Liver (tissue), 9 donors: ENCODE measurements around the gene CDKN2C. TPM values are rescaled to one million over a fixed set of nuclear protein-coding genes. Genes with fewer than 3 reads are reported as not detected.

Source experiments
- DNase-seq: peaks from one replicate; pipeline ENCODE4 v3.0.0-alpha.2; 2017; ENCODE audit warnings: low spot score
- H3K27ac ChIP-seq, 2 donors: one replicate each; pipeline ENCODE4 v1.7.0; 2013; ENCODE audit warnings: inconsistent platforms in 2 of 2, low read length in 2 of 2, control low read depth in 1 of 2, low read depth in 1 of 2, mild to moderate bottlenecking in 1 of 2
- H3K27me3 ChIP-seq, 4 donors: one replicate each; pipeline versions ENCODE4 v1.6.1 to v1.7.0; 2013; ENCODE audit warnings: low read length in 3 of 4, inconsistent platforms in 1 of 4, mild to moderate bottlenecking in 1 of 4, moderate library complexity in 1 of 4; ENCODE audit not compliant: control insufficient read depth in 4 of 4, insufficient read depth in 4 of 4
- H3K36me3 ChIP-seq, 4 donors: one replicate each; pipeline versions ENCODE4 v1.6.1 to v1.7.0; 2013; ENCODE audit warnings: low read length in 3 of 4, mild to moderate bottlenecking in 3 of 4, low read depth in 1 of 4, moderate library complexity in 1 of 4; ENCODE audit not compliant: control insufficient read depth in 4 of 4, insufficient read depth in 3 of 4
- H3K4me1 ChIP-seq, 4 donors: one replicate each; pipeline versions ENCODE4 v1.6.1 to v1.7.0; 2013; ENCODE audit warnings: low read length in 3 of 4, mild to moderate bottlenecking in 3 of 4, moderate library complexity in 1 of 4; ENCODE audit not compliant: control insufficient read depth in 4 of 4, insufficient read depth in 4 of 4
- H3K4me3 ChIP-seq, 3 donors: one replicate each; pipeline versions ENCODE4 v1.6.1 to v1.7.0; 2013; ENCODE audit warnings: low read length in 3 of 3, control low read depth in 1 of 3, low read depth in 1 of 3, mild to moderate bottlenecking in 1 of 3
- H3K9ac ChIP-seq, 2 donors: one replicate each; pipeline ENCODE4 v1.7.0; 2013; ENCODE audit warnings: low read length in 2 of 2, mild to moderate bottlenecking in 2 of 2, moderate library complexity in 2 of 2, control low read depth in 1 of 2, low read depth in 1 of 2
- H3K9me3 ChIP-seq, 4 donors: one replicate each; pipeline versions ENCODE4 v1.6.1 to v1.7.0; 2013; ENCODE audit warnings: low read length in 3 of 4; ENCODE audit not compliant: control insufficient read depth in 4 of 4
- CTCF ChIP-seq: fragments of 150-350 bp; IDR thresholded peaks from 2 replicates; pipeline ENCODE4 v1.5.1; 2017; ENCODE audit warnings: improper control_type of control experiment, low read depth, low read length; ENCODE audit not compliant: missing input control
- FOXA1 ChIP-seq: IDR thresholded peaks from 2 replicates; pipeline ENCODE4 v1.6.1; 2016; ENCODE audit warnings: antibody characterized with exemption
- FOXA2 ChIP-seq: IDR thresholded peaks from 2 replicates; pipeline ENCODE4 v1.6.1; 2016; ENCODE audit warnings: antibody characterized with exemption
- GABPA ChIP-seq, 2 donors: IDR thresholded peaks in 1 of 2; conservative IDR thresholded peaks in 1 of 2; 2 replicates each; pipeline ENCODE4 v1.6.1; 2016; ENCODE audit warnings: antibody characterized with exemption in 2 of 2, mild to moderate bottlenecking in 1 of 2, moderate library complexity in 1 of 2
- HNF4A ChIP-seq, 2 donors: conservative IDR thresholded peaks; 2 replicates each; pipeline ENCODE4 v1.6.1; 2016; ENCODE audit warnings: antibody characterized with exemption in 2 of 2, mild to moderate bottlenecking in 2 of 2
- HNF4G ChIP-seq: IDR thresholded peaks from 2 replicates; pipeline ENCODE4 v1.6.1; 2016; ENCODE audit warnings: antibody characterized with exemption
- JUND ChIP-seq, 2 donors: IDR thresholded peaks; 2 replicates each; pipeline ENCODE4 v1.6.1; 2016; ENCODE audit warnings: antibody characterized with exemption in 2 of 2
- NR2F2 ChIP-seq: IDR thresholded peaks from 2 replicates; pipeline ENCODE4 v1.6.1; 2016; ENCODE audit warnings: antibody characterized with exemption
- RAD21 ChIP-seq, 2 donors: IDR thresholded peaks; 2 replicates each; pipeline ENCODE4 v1.6.1; 2016; ENCODE audit warnings: antibody characterized with exemption in 2 of 2, mild to moderate bottlenecking in 2 of 2
- RXRA ChIP-seq, 2 donors: IDR thresholded peaks; 2 replicates each; pipeline ENCODE4 v1.6.1; 2017 to 2018; ENCODE audit warnings: antibody characterized with exemption in 2 of 2, mild to moderate bottlenecking in 1 of 2
- SP1 ChIP-seq: IDR thresholded peaks from 2 replicates; pipeline ENCODE4 v1.6.1; 2018; ENCODE audit warnings: antibody characterized with exemption, mild to moderate bottlenecking
- TAF1 ChIP-seq: conservative IDR thresholded peaks from 2 replicates; pipeline ENCODE4 v1.6.1; 2016; ENCODE audit warnings: antibody characterized with exemption, mild to moderate bottlenecking
- YY1 ChIP-seq: IDR thresholded peaks from 2 replicates; pipeline ENCODE4 v1.6.1; 2016; ENCODE audit warnings: antibody characterized with exemption, mild to moderate bottlenecking
- WGBS: extraction: QIAGEN DNeasy Blood & Tissue Kit; methylation state at CpG from one replicate; pipeline ENCODE4 v1.1.7; 2013; 5-methylcytosine and 5-hydroxymethylcytosine counted together
- polyA plus RNA-seq, 2 donors: library from polyadenylated mRNA; stranded (reverse) in 1 of 2; unstranded in 1 of 2; fragments of 200-250 nt in 1 of 2; fragments of >200 nt in 1 of 2; fragmentation: Nextera tagmentation in 1 of 2; extraction: Ambion mirVana in 1 of 2; gene quantifications; one replicate each; pipeline versions ENCODE4 v1.2.1 to v1.2.3, GENCODE V29; 2013 to 2015
- total RNA-seq, 2 donors: library from RNA; depleted of rRNA; stranded (reverse); fragments of >200 nt; gene quantifications; one replicate each; pipeline ENCODE4 v1.2.3, GENCODE V29; 2014
- TF ChIP-seq, protein P1 (sequence below): IDR thresholded peaks from 2 replicates; pipeline ENCODE4 v1.6.1; 2016; ENCODE audit warnings: antibody characterized with exemption
- TF ChIP-seq, protein P2 (sequence below): IDR thresholded peaks from 2 replicates; pipeline ENCODE4 v1.6.1; 2016; ENCODE audit warnings: antibody characterized with exemption
- TF ChIP-seq, protein P3 (sequence below): IDR thresholded peaks from 2 replicates; pipeline ENCODE4 v1.6.1; 2016; ENCODE audit warnings: antibody characterized with exemption, mild to moderate bottlenecking
- donor health status: healthy.
- donor health status: healthy.
- donor health status: healthy.
- donor health status: healthy.
- donor health status: healthy.

CDKN2C gene
- total and polyA plus RNA-seq, 4 donors = 1.9 to 27.4 (median 4.2) TPM

- no peak for TF ChIP-seq GABPA (IDR thresholded peaks at IDR 0.05 in 1 of 2, conservative IDR thresholded peaks at IDR 0.05 in 1 of 2)
- TF ChIP-seq NR2F2 = no peak
- TF ChIP-seq, protein P1, sequence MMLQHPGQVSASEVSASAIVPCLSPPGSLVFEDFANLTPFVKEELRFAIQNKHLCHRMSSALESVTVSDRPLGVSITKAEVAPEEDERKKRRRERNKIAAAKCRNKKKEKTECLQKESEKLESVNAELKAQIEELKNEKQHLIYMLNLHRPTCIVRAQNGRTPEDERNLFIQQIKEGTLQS = no peak
- TF ChIP-seq, protein P2, sequence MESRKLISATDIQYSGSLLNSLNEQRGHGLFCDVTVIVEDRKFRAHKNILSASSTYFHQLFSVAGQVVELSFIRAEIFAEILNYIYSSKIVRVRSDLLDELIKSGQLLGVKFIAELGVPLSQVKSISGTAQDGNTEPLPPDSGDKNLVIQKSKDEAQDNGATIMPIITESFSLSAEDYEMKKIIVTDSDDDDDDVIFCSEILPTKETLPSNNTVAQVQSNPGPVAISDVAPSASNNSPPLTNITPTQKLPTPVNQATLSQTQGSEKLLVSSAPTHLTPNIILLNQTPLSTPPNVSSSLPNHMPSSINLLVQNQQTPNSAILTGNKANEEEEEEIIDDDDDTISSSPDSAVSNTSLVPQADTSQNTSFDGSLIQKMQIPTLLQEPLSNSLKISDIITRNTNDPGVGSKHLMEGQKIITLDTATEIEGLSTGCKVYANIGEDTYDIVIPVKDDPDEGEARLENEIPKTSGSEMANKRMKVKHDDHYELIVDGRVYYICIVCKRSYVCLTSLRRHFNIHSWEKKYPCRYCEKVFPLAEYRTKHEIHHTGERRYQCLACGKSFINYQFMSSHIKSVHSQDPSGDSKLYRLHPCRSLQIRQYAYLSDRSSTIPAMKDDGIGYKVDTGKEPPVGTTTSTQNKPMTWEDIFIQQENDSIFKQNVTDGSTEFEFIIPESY = no peak
- no peak for TF ChIP-seq HNF4A (conservative IDR thresholded peaks at IDR 0.05)
- no peak for TF ChIP-seq TAF1
- TF ChIP-seq RXRA (IDR thresholded peaks at IDR 0.05) = no peak
- no peak for TF ChIP-seq FOXA2
- TF ChIP-seq CTCF = no peak
- no peak for TF ChIP-seq HNF4G
- TF ChIP-seq FOXA1 = no peak
- TF ChIP-seq JUND (IDR thresholded peaks at IDR 0.05) = no peak
- no peak for TF ChIP-seq SP1
- TF ChIP-seq YY1 = no peak
- no peak for TF ChIP-seq RAD21 (IDR thresholded peaks at IDR 0.05)
- TF ChIP-seq, protein P3, sequence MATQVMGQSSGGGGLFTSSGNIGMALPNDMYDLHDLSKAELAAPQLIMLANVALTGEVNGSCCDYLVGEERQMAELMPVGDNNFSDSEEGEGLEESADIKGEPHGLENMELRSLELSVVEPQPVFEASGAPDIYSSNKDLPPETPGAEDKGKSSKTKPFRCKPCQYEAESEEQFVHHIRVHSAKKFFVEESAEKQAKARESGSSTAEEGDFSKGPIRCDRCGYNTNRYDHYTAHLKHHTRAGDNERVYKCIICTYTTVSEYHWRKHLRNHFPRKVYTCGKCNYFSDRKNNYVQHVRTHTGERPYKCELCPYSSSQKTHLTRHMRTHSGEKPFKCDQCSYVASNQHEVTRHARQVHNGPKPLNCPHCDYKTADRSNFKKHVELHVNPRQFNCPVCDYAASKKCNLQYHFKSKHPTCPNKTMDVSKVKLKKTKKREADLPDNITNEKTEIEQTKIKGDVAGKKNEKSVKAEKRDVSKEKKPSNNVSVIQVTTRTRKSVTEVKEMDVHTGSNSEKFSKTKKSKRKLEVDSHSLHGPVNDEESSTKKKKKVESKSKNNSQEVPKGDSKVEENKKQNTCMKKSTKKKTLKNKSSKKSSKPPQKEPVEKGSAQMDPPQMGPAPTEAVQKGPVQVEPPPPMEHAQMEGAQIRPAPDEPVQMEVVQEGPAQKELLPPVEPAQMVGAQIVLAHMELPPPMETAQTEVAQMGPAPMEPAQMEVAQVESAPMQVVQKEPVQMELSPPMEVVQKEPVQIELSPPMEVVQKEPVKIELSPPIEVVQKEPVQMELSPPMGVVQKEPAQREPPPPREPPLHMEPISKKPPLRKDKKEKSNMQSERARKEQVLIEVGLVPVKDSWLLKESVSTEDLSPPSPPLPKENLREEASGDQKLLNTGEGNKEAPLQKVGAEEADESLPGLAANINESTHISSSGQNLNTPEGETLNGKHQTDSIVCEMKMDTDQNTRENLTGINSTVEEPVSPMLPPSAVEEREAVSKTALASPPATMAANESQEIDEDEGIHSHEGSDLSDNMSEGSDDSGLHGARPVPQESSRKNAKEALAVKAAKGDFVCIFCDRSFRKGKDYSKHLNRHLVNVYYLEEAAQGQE = no peak
- H3K9me3 ChIP-seq = no peaks in the 10 kb centered on the region
- WGBS = 96% methylated on average over 2 of the region's 2 CpGs
- no peak for DNase-seq
- H3K36me3 ChIP-seq = no peaks in the 10 kb centered on the region
- no peaks in the 10 kb centered on the region for H3K4me1 ChIP-seq
- no peak overlapping the region for H3K9ac ChIP-seq
- no peaks in the 10 kb centered on the region for H3K27me3 ChIP-seq
- no peak overlapping the region for H3K27ac ChIP-seq
- no peak overlapping the region for H3K4me3 ChIP-seq
Measured at GRCh38 chr1:50989694-50990093, 19.6 kb downstream of the CDKN2C start.

- H3K27ac ChIP-seq = no peak overlapping the region
- H3K9me3 ChIP-seq = no peaks in the 10 kb centered on the region
- no peak overlapping the region for H3K9ac ChIP-seq
- 89% methylated on average over 3 of the region's 3 CpGs for WGBS
- H3K27me3 ChIP-seq = no peaks in the 10 kb centered on the region
- H3K4me3 ChIP-seq = no peak overlapping the region
- H3K36me3 ChIP-seq = no peaks in the 10 kb centered on the region
- no peak for DNase-seq
- no peaks in the 10 kb centered on the region for H3K4me1 ChIP-seq
- TF ChIP-seq FOXA2 = no peak
- TF ChIP-seq TAF1 = no peak
- TF ChIP-seq HNF4G = no peak
- TF ChIP-seq FOXA1 = no peak
- TF ChIP-seq YY1 = no peak
- TF ChIP-seq JUND (IDR thresholded peaks at IDR 0.05) = no peak
- no peak for TF ChIP-seq CTCF
- TF ChIP-seq, protein P2 = no peak
Measured at GRCh38 chr1:50992532-50993318, 22.7 kb downstream of the CDKN2C start.
